Left lung (tissue), 10 donors: ENCODE data around the gene CD177. TPM values are rescaled to one million over a fixed set of nuclear protein-coding genes. Genes with fewer than 3 reads are reported as not detected.

Experiments used
- ATAC-seq: fragments of 200-7000 bp; cut with Tn5 transposase; one replicate; pipeline ENCODE4 v1.9.1; 2020; ENCODE audit warnings: moderate library complexity
- DNase-seq, 4 donors: peaks; one replicate each; pipeline ENCODE4 v3.0.0-alpha.2; 2013 to 2020
- H3K27ac ChIP-seq, 2 donors: fragments of 200-600 bp; sonication (generic) in 1 of 2; one replicate each; pipeline versions ENCODE4 v1.5.0 to v1.8.0; 2020 to 2021
- H3K27me3 ChIP-seq, 2 donors: fragments of 200-600 bp; sonication (generic) in 1 of 2; one replicate each; pipeline versions ENCODE4 v1.5.0 to v1.8.0; 2020 to 2021
- H3K36me3 ChIP-seq, 2 donors: fragments of 200-600 bp; sonication (generic) in 1 of 2; one replicate each; pipeline versions ENCODE4 v1.5.0 to v1.8.0; 2020 to 2021
- H3K4me1 ChIP-seq, 2 donors: fragments of 200-600 bp; one replicate each; pipeline ENCODE4 v1.8.0; 2021
- H3K4me3 ChIP-seq, 2 donors: fragments of 200-600 bp; sonication (generic) in 1 of 2; one replicate each; pipeline versions ENCODE4 v1.5.0 to v1.8.0; 2020 to 2021; ENCODE audit warnings: mild to moderate bottlenecking in 1 of 2
- H3K9me3 ChIP-seq, 2 donors: fragments of 200-600 bp; sonication (generic) in 1 of 2; one replicate each; pipeline versions ENCODE4 v1.5.0 to v1.8.0; 2020 to 2021
- CTCF ChIP-seq, 2 donors: fragments of 200-600 bp; sonication (generic) in 1 of 2; IDR thresholded peaks; one replicate each; pipeline versions ENCODE4 v1.5.0 to v1.8.0; 2021; ENCODE audit warnings: antibody characterized with exemption in 2 of 2
- intact Hi-C, 2 donors: fragments of 100-400 bp; cut with DNase I; formaldehyde crosslinking; loops; one replicate each; pipeline versions ENCODE4 v1.11.2 to v1.14.2; 2022
- polyA plus RNA-seq, 6 donors: library from polyadenylated mRNA; unstranded; fragments of 120-200 nt; gene quantifications; one replicate each; pipeline ENCODE4 v1.2.1, GENCODE V29; 2013; ENCODE audit not compliant: insufficient read length in 6 of 6
- total RNA-seq, 2 donors: library from RNA; stranded (reverse); fragmentation: NEBNext Ultra II Directional; extraction: Animal tissue kit (Norgen Biotek cat#: 25700); gene quantifications; one replicate each; pipeline ENCODE4 v1.2.1, GENCODE V29; 2021
- donor health status: DM: no; HTN: yes; CAD: no.
- donor health status: DM: no; HTN: no; CAD: no.

Gene CD177
- total and polyA plus RNA-seq, 8 donors: 0.17 to 13.8 (median 0.54) TPM; not detected in 1

- DNase-seq: no peak
- no peak overlapping the region for H3K27ac ChIP-seq
- ATAC-seq: no peak
- TF ChIP-seq CTCF (IDR thresholded peaks at IDR 0.05): no peak
- H3K4me3 ChIP-seq: no peak overlapping the region
- H3K9me3 ChIP-seq: no peaks in the 10 kb centered on the region
- peaks cover 0 to 8% of the 10 kb centered on the region in 2 donors for H3K27me3 ChIP-seq
- intact Hi-C loops: no loop called here
- H3K4me1 ChIP-seq: no peaks in the 10 kb centered on the region
- H3K36me3 ChIP-seq: no peaks in the 10 kb centered on the region
Measured at GRCh38 chr19:43406297-43406696, 52.8 kb downstream of the CD177 start.

- no peak for TF ChIP-seq CTCF (IDR thresholded peaks at IDR 0.05)
- Histone ChIP-seq H3K4me3 (no peak overlapping the region), H3K9me3 (no peaks in the 10 kb centered on the region), H3K27ac (no peak overlapping the region), H3K4me1 (no peaks in the 10 kb centered on the region), H3K36me3 (no peaks in the 10 kb centered on the region), H3K27me3 (peaks cover 0 to 8% of the 10 kb centered on the region in 2 donors)
- intact Hi-C loops: no loop called here
- DNase-seq (no peak), ATAC-seq (no peak)
Measured at GRCh38 chr19:43407416-43408005, 54.0 kb downstream of the CD177 start.

- H3K36me3 ChIP-seq: no peaks in the 10 kb centered on the region
- peaks cover 0 to 8% of the 10 kb centered on the region in 2 donors for H3K27me3 ChIP-seq
- ATAC-seq (no peak), DNase-seq (no peak)
- H3K27ac ChIP-seq: no peak overlapping the region
- no peak overlapping the region for H3K4me3 ChIP-seq
- H3K4me1 ChIP-seq: no peaks in the 10 kb centered on the region
- H3K9me3 ChIP-seq: peaks cover 0 to 2% of the 10 kb centered on the region in 2 donors
- intact Hi-C loops: no loop called here
- TF ChIP-seq CTCF (IDR thresholded peaks at IDR 0.05): no peak
Measured at GRCh38 chr19:43408043-43408442, 54.6 kb downstream of the CD177 start.

- H3K4me3 ChIP-seq: no peak overlapping the region
- H3K9me3 ChIP-seq: peaks cover 0 to 8% of the 10 kb centered on the region in 2 donors
- peaks cover 0 to 8% of the 10 kb centered on the region in 2 donors for H3K27me3 ChIP-seq
- intact Hi-C loops: no loop called here
- no peaks in the 10 kb centered on the region for H3K4me1 ChIP-seq
- ATAC-seq (no peak), DNase-seq (no peak)
- no peaks in the 10 kb centered on the region for H3K36me3 ChIP-seq
- TF ChIP-seq CTCF (IDR thresholded peaks at IDR 0.05): no peak
- no peak overlapping the region for H3K27ac ChIP-seq
Measured at GRCh38 chr19:43409415-43409814, 55.9 kb downstream of the CD177 start.

- peaks cover 0 to 8% of the 10 kb centered on the region in 2 donors for H3K9me3 ChIP-seq
- no peak overlapping the region for H3K27ac ChIP-seq
- no peaks in the 10 kb centered on the region for H3K4me1 ChIP-seq
- no peak overlapping the region for H3K4me3 ChIP-seq
- intact Hi-C loops: no loop called here
- no peak for TF ChIP-seq CTCF (IDR thresholded peaks at IDR 0.05)
- peaks cover 0 to 4% of the 10 kb centered on the region in 2 donors for H3K27me3 ChIP-seq
- DNase-seq: no peak
- ATAC-seq: no peak
- H3K36me3 ChIP-seq: no peaks in the 10 kb centered on the region
Measured at GRCh38 chr19:43412441-43412840, 59.0 kb downstream of the CD177 start.

Other genes starting within 250 kb of the CD177 start
- not detected for gene PSG5, start 167.2 kb upstream of the CD177 start, total RNA-seq
- gene PSG5, start 167.2 kb upstream of the CD177 start, polyA plus RNA-seq: under 1 TPM in 2 of 6 donors, not detected in 4; 0.07 to 0.59 TPM
- not detected for gene PSG4, start 148.0 kb upstream of the CD177 start, total RNA-seq
- gene PSG4, start 148.0 kb upstream of the CD177 start, polyA plus RNA-seq: under 1 TPM in 1 of 6 donors, not detected in 5; 0.67 TPM
- not detected for gene PSG9, start 84.2 kb upstream of the CD177 start, total RNA-seq
- under 1 TPM in 1 of 6 donors, not detected in 5; 0.52 TPM for gene PSG9, start 84.2 kb upstream of the CD177 start, polyA plus RNA-seq
- not detected for gene TEX101, start 61.2 kb downstream of the CD177 start, total RNA-seq
- not detected for gene TEX101, start 61.2 kb downstream of the CD177 start, polyA plus RNA-seq
- 1 to 10 TPM in 1 of 2 donors, under 1 TPM in 1; 0.73 to 1.1 TPM for gene LYPD3, start 111.9 kb downstream of the CD177 start, total RNA-seq
- 1 to 10 TPM; 1.2 to 2.1 (median 1.2) TPM for gene LYPD3, start 111.9 kb downstream of the CD177 start, polyA plus RNA-seq
- gene PHLDB3, start 151.1 kb downstream of the CD177 start, total RNA-seq: 1 to 10 TPM; 4.5 to 8.3 TPM
- gene PHLDB3, start 151.1 kb downstream of the CD177 start, polyA plus RNA-seq: 10 to 100 TPM in 3 of 6 donors, 1 to 10 TPM in 3; 7.5 to 13.3 (median 10.1) TPM
- 10 to 100 TPM; 37.5 to 39.8 TPM for gene ETHE1, start 173.5 kb downstream of the CD177 start, total RNA-seq
- gene ETHE1, start 173.5 kb downstream of the CD177 start, polyA plus RNA-seq: 10 to 100 TPM; 17.1 to 20.5 (median 19.9) TPM
- gene ZNF575, start 179.5 kb downstream of the CD177 start, total RNA-seq: 1 to 10 TPM; 2.1 to 2.5 TPM
- 1 to 10 TPM; 1.2 to 3.3 (median 2.2) TPM for gene ZNF575, start 179.5 kb downstream of the CD177 start, polyA plus RNA-seq
- 10 to 100 TPM; 25.2 to 30.6 TPM for gene XRCC1, start 221.8 kb downstream of the CD177 start, total RNA-seq
- 10 to 100 TPM; 52.8 to 70.0 (median 57.4) TPM for gene XRCC1, start 221.8 kb downstream of the CD177 start, polyA plus RNA-seq
- gene PINLYP, start 222.1 kb downstream of the CD177 start, total RNA-seq: 1 to 10 TPM; 6.2 to 7.1 TPM
- 10 to 100 TPM; 15.4 to 21.2 (median 18.2) TPM for gene PINLYP, start 222.1 kb downstream of the CD177 start, polyA plus RNA-seq
- gene IRGQ, start 242.4 kb downstream of the CD177 start, total RNA-seq: 10 to 100 TPM; 22.0 to 27.6 TPM
- gene IRGQ, start 242.4 kb downstream of the CD177 start, polyA plus RNA-seq: 10 to 100 TPM; 15.1 to 18.5 (median 17.1) TPM
- gene ZNF576, start 242.9 kb downstream of the CD177 start, total RNA-seq: 10 to 100 TPM; 11.5 to 14.4 TPM
- gene ZNF576, start 242.9 kb downstream of the CD177 start, polyA plus RNA-seq: 10 to 100 TPM in 5 of 6 donors, 1 to 10 TPM in 1; 9.3 to 12.3 (median 10.8) TPM